GM12878 (cell line): ENCODE results near the gene GNAL. TPM values are rescaled to one million over a fixed set of nuclear protein-coding genes. Genes with fewer than 3 reads are reported as not detected.

Experiments
- ATAC-seq: fragments of 200-7000 bp; cut with Tn5 transposase; 3 replicates; pipeline ENCODE4 v1.9.1; 2020; ENCODE audit warnings: mild to moderate bottlenecking, moderate library complexity
- BruUV-seq: library from RNA; stranded (reverse); fragments of 400-500 nt; replicated peaks from 2 replicates; lab custom pipeline; 2021; lab: Mats Ljungman, UMichigan
- CTCF ChIA-PET: fragments of 300-600 bp; sonication (Branson Sonifier 250); formaldehyde crosslinking; extraction: SDS; loops from one replicate; lab custom pipeline; 2021; ENCODE audit warnings: inconsistent platforms; lab: Yijun Ruan, JAX
- POLR2A ChIA-PET: fragments of 350-600 bp; formaldehyde crosslinking; extraction: SDS; loops from one replicate; lab custom pipeline; 2021; ENCODE audit warnings: inconsistent platforms; lab: Charles Lee
- RAD21 ChIA-PET: fragments of 300-600 bp; sonication (Branson Sonifier 250); formaldehyde crosslinking; loops from one replicate; lab custom pipeline; 2023; ENCODE audit warnings: antibody characterized with exemption; ENCODE audit not compliant: unreplicated experiment; lab: Charles Lee
- SMC1A ChIA-PET: fragments of 300-600 bp; sonication (Branson Sonifier 250); formaldehyde crosslinking; loops from one replicate; lab custom pipeline; 2023; ENCODE audit not compliant: unreplicated experiment, uncharacterized antibody; lab: Charles Lee
- DNase-seq: peaks from one replicate; pipeline ENCODE4 v3.0.0-alpha.2; 2011; ENCODE audit warnings: low read depth, low spot score
- FAIRE-seq: peaks from 3 replicates; lab custom pipeline; 2011; peaks lifted over from hg19 to GRCh38; lab: Jason Lieb, UNC
- H2AFZ ChIP-seq: 2 replicates; pipeline ENCODE4 v1.6.0; 2011; ENCODE audit warnings: low read depth, low read length, control low read depth; ENCODE audit not compliant: control insufficient read depth
- H3K27ac ChIP-seq: 2 replicates; pipeline ENCODE4 v1.5.1; 2011; ENCODE audit warnings: control low read depth; ENCODE audit not compliant: control insufficient read depth, insufficient read depth
- H3K27me3 ChIP-seq, 2 experiments: replicated peaks in 1 of 2; 2 replicates each; pipeline versions ENCODE4 v1.6.0 to v1.6.1; 2011; ENCODE audit warnings: low read length in 1 of 2; ENCODE audit not compliant: control insufficient read depth in 2 of 2, insufficient read depth in 2 of 2
- H3K36me3 ChIP-seq, 2 experiments: 2 replicates each; pipeline ENCODE4 v1.5.1; 2011; ENCODE audit warnings: low read length in 1 of 2; ENCODE audit not compliant: control insufficient read depth in 2 of 2, insufficient read depth in 2 of 2
- H3K4me1 ChIP-seq: 2 replicates; pipeline ENCODE4 v1.6.1; 2011; ENCODE audit warnings: mild to moderate bottlenecking, low read length, moderate library complexity, mixed read lengths; ENCODE audit not compliant: control insufficient read depth, insufficient read depth
- H3K4me2 ChIP-seq: 2 replicates; pipeline ENCODE4 v1.6.0; 2011; ENCODE audit warnings: control low read depth; ENCODE audit not compliant: control insufficient read depth, insufficient read depth
- H3K4me3 ChIP-seq: fragments of 200-600 bp; sonication (generic); 2 replicates; pipeline ENCODE4 v1.5.1; 2016
- H3K79me2 ChIP-seq: 2 replicates; pipeline ENCODE4 v1.6.0; 2011; ENCODE audit warnings: low read length; ENCODE audit not compliant: control insufficient read depth, insufficient read depth
- H3K9ac ChIP-seq: 2 replicates; pipeline ENCODE4 v1.8.0; 2011; ENCODE audit warnings: low read length, control low read depth, mixed read lengths; ENCODE audit not compliant: control insufficient read depth, insufficient read depth
- H3K9me3 ChIP-seq: replicated peaks from 3 replicates; pipeline ENCODE4 v1.5.1; 2011; ENCODE audit warnings: mild to moderate bottlenecking, low read length; ENCODE audit not compliant: control insufficient read depth, insufficient read depth
- H4K20me1 ChIP-seq: 2 replicates; pipeline ENCODE4 v1.6.0; 2011; ENCODE audit not compliant: control insufficient read depth, insufficient read depth
- CBFB ChIP-seq: IDR thresholded peaks from 2 replicates; pipeline ENCODE4 v1.6.1; 2016; ENCODE audit warnings: antibody characterized with exemption, low read depth
- FOS ChIP-seq: IDR thresholded peaks from 3 replicates; pipeline ENCODE4 v1.6.1; 2011; ENCODE audit warnings: borderline replicate concordance; ENCODE audit not compliant: insufficient read length; ENCODE audit errors: extremely low read depth
- HDGF ChIP-seq: fragments of 450-650 bp; IDR thresholded peaks from 2 replicates; pipeline ENCODE4 v1.6.1; 2016; ENCODE audit warnings: antibody characterized with exemption
- JUND ChIP-seq: IDR thresholded peaks from 2 replicates; pipeline ENCODE4 v1.6.1; 2012; ENCODE audit warnings: low read depth, mild to moderate bottlenecking, low read length, improper control_type of control experiment, moderate library complexity
- KAT2A ChIP-seq: conservative IDR thresholded peaks from 2 replicates; pipeline ENCODE4 v1.6.1; 2011; ENCODE audit warnings: low read depth, low read length; ENCODE audit not compliant: control insufficient read depth
- KDM1A ChIP-seq: fragments of 200-600 bp; sonication (generic); IDR thresholded peaks from 2 replicates; pipeline ENCODE4 v1.6.1; 2016; ENCODE audit warnings: borderline replicate concordance
- NKRF ChIP-seq: fragments of 450-650 bp; conservative IDR thresholded peaks from 2 replicates; pipeline ENCODE4 v1.6.1; 2017; ENCODE audit warnings: mild to moderate bottlenecking, moderate library complexity
- PAX5 ChIP-seq: IDR thresholded peaks from 2 replicates; pipeline ENCODE4 v1.6.1; 2011; ENCODE audit warnings: low read depth, low read length, borderline replicate concordance
- TBL1XR1 ChIP-seq: IDR thresholded peaks from 2 replicates; pipeline ENCODE4 v1.6.1; 2012; ENCODE audit warnings: low read depth, low read length, improper control_type of control experiment
- YY1 ChIP-seq: IDR thresholded peaks from 2 replicates; pipeline ENCODE4 v1.6.1; 2011; ENCODE audit warnings: low read depth, mild to moderate bottlenecking, low read length
- ZBTB11 ChIP-seq: fragments of 450-650 bp; formaldehyde crosslinking; IDR thresholded peaks from 2 replicates; pipeline ENCODE4 v1.5.0; 2022; ENCODE audit warnings: mild to moderate bottlenecking, missing genetic modification characterization
- ZBTB40 ChIP-seq: fragments of 450-650 bp; IDR thresholded peaks from 2 replicates; pipeline ENCODE4 v1.6.1; 2016; ENCODE audit warnings: mild to moderate bottlenecking, moderate library complexity, borderline replicate concordance
- WGBS: methylation state at CpG from one replicate; pipeline ENCODE4 v1.1.6; 2016; ENCODE audit warnings: low lambda C conversion rate; ENCODE audit not compliant: insufficient replicate concordance, insufficient coverage; ENCODE audit errors: missing lambda C conversion rate; 5-methylcytosine and 5-hydroxymethylcytosine counted together
- in situ Hi-C: fragments of 300-500 bp; cut with MboI; formaldehyde crosslinking; loops from 9 replicates; pipeline ENCODE4 v1.14.3; 2018; ENCODE audit warnings: mixed read lengths
- intact Hi-C: fragments of 100-400 bp; cut with micrococcal nuclease; formaldehyde crosslinking; loops from one replicate; pipeline ENCODE4 v1.14.2; 2022; ENCODE audit not compliant: unreplicated experiment
- polyA plus RNA-seq, 11 experiments: library from polyadenylated mRNA; depleted of rRNA in 4 of 11; unstranded in 6 of 11; stranded (reverse) in 5 of 11; fragments of >200 nt; fragmentation: Nextera tagmentation in 4 of 11; fragmentation: Illumina TruSeq in 1 of 11; extraction: Ambion mirVana in 4 of 11; extraction: Trizol in 1 of 11; gene quantifications; 1 replicate in 1 of 11; 2 replicates in 10 of 11; pipeline versions ENCODE4 v1.2.1 to v1.2.3, GENCODE V29; 2011 to 2016; ENCODE audit warnings: inconsistent platforms in 2 of 11, missing spikeins in 2 of 11, low read depth in 1 of 11
- total RNA-seq, 4 experiments: library from RNA; depleted of rRNA in 3 of 4; stranded (reverse); fragments of >200 nt in 3 of 4; fragmentation: Illumina TruSeq in 1 of 4; extraction: Trizol in 1 of 4; gene quantifications; 2 replicates each; pipeline versions ENCODE4 v1.2.1 to v1.2.3, GENCODE V29; 2013 to 2021

The GNAL gene
- total and polyA plus RNA-seq, 10 of the 15 experiments (the other 5 are each of a cell fraction or from before 2014, with no cell fraction given) = 0.02 to 0.39 (median 0.05) TPM; not detected in 5

GRCh38 chr18:11676386-11676785 lies 12.7 kb upstream of the GNAL start (continued):
- TF ChIP-seq ZBTB40 = no peak

- 72% methylated on average over 6 of the region's 6 CpGs for WGBS
- H3K79me2 ChIP-seq = no peaks in the 10 kb centered on the region
- ChIA-PET RAD21 (no interaction called here), CTCF (no interaction called here), SMC1A (interaction anchor here (1.0 kb wide), 1 partner anchor 21 kb away, joined by 4 read pairs; no protein-coding TSS in a partner anchor), POLR2A (no interaction called here)
- no peak for DNase-seq
- no peak overlapping the region for H2AFZ ChIP-seq
- no TSS peak for BruUV-seq
- no peak overlapping the region for H3K4me3 ChIP-seq
- H3K9me3 ChIP-seq = no peaks in the 10 kb centered on the region
- FAIRE-seq = no peak
- no peaks in the 10 kb centered on the region for H3K36me3 ChIP-seq
- H3K9ac ChIP-seq = no peak overlapping the region
- H3K27me3 ChIP-seq = no peaks in the 10 kb centered on the region; a peak in 1 of 4 replicates
- no peak for ATAC-seq
- TF ChIP-seq ZBTB11 (CRISPR knock-in tag) = no peak
- TF ChIP-seq PAX5 = no peak
- TF ChIP-seq NKRF = no peak
- no peak for TF ChIP-seq KAT2A
- TF ChIP-seq FOS = no peak
- TF ChIP-seq HDGF = no peak
- no peak for TF ChIP-seq JUND
- no peak for TF ChIP-seq TBL1XR1
- TF ChIP-seq YY1 = no peak
- TF ChIP-seq CBFB = no peak
- TF ChIP-seq KDM1A = no peak
- TF ChIP-seq, all 136 proteins: peak for 0
- in situ Hi-C loops = no loop called here
- H3K4me2 ChIP-seq = no peak overlapping the region
- H4K20me1 ChIP-seq = no peaks in the 10 kb centered on the region
- no peaks in the 10 kb centered on the region for H3K4me1 ChIP-seq
- intact Hi-C loops = no loop called here
- no peak overlapping the region for H3K27ac ChIP-seq
Observed at GRCh38 chr18:11676867-11677266, 12.2 kb upstream of the GNAL start.
